Measurements from ENCODE around the gene ZNF281. TPM values are rescaled to one million over a fixed set of nuclear protein-coding genes. Genes with fewer than 3 reads are reported as not detected.

Gene ZNF281
- 10 to 100 TPM; 37.2 to 50.7 (median 43.9) TPM for total RNA-seq (2021; fragmentation: NEBNext Ultra II Directional; extraction: Animal tissue kit (Norgen Biotek cat#: 25700))
- long read RNA-seq, full-length matches to known transcripts = 20 of 42 reads
- long read RNA-seq, partial matches to known transcripts = 0 of 42 reads
- long read RNA-seq, other reads (novel, unspliced or antisense) = 22 of 42 reads

GRCh38 chr1:200409761-200410565, at the start of gene ZNF281:
Gene ZNF281, minus strand, starts transcription at chr1:200410036. Its CDS starts 331 bp downstream, at chr1:200409705.
- Mint-ChIP-seq H3K4me1 (ENCODE audit: low read depth) (peaks cover 77% of the 10 kb centered on the region), H3K27ac (peak within 1 kb of the TSS; percentile 92), H3K27me3 (ENCODE audit: insufficient read depth) (peaks cover 2% of the 10 kb centered on the region), H3K36me3 (ENCODE audit: low read depth) (peaks cover 43% of the 10 kb centered on the region), H3K4me3 (peak within 1 kb of the TSS; percentile 92), H3K9me3 (peaks cover 35% of the 10 kb centered on the region)
- peak; percentile 91 for DNase-seq
- no peak for TF ChIP-seq CTCF (IDR thresholded peaks at IDR 0.05)

- Mint-ChIP-seq H3K36me3 (ENCODE audit: low read depth) (no peaks in the 10 kb centered on the region), H3K4me1 (ENCODE audit: low read depth) (peaks cover 4% of the 10 kb centered on the region), H3K27me3 (ENCODE audit: insufficient read depth) (no peaks in the 10 kb centered on the region), H3K9me3 (no peaks in the 10 kb centered on the region), H3K27ac (no peak overlapping the region), H3K4me3 (no peak overlapping the region)
- DNase-seq = no peak
- no peak for TF ChIP-seq CTCF (IDR thresholded peaks at IDR 0.05)
These were observed 48.9 kb upstream of the ZNF281 start for GRCh38 chr1:200458780-200459179.

- no peak overlapping the region for H3K27ac Mint-ChIP-seq
- no peaks in the 10 kb centered on the region for H3K36me3 Mint-ChIP-seq (ENCODE audit: low read depth)
- no peak for TF ChIP-seq CTCF (IDR thresholded peaks at IDR 0.05)
- H3K27me3 Mint-ChIP-seq (ENCODE audit: insufficient read depth) = no peaks in the 10 kb centered on the region
- H3K4me1 Mint-ChIP-seq (ENCODE audit: low read depth) = peaks cover 13% of the 10 kb centered on the region
- no peaks in the 10 kb centered on the region for H3K9me3 Mint-ChIP-seq
- no peak for DNase-seq
- H3K4me3 Mint-ChIP-seq = no peak overlapping the region
These were observed 48.0 kb upstream of the ZNF281 start for GRCh38 chr1:200457810-200458209.

GRCh38 chr1:200454425-200454824, 44.6 kb upstream of the ZNF281 start:
- Mint-ChIP-seq H3K4me1 (ENCODE audit: low read depth) (peaks cover 15% of the 10 kb centered on the region), H3K9me3 (no peaks in the 10 kb centered on the region), H3K4me3 (no peak overlapping the region), H3K36me3 (ENCODE audit: low read depth) (no peaks in the 10 kb centered on the region), H3K27ac (no peak overlapping the region; the same call in 1 of the 2 replicates), H3K27me3 (ENCODE audit: insufficient read depth) (no peaks in the 10 kb centered on the region)
- TF ChIP-seq CTCF (IDR thresholded peaks at IDR 0.05) = no peak
- DNase-seq = no peak

- H3K27me3 Mint-ChIP-seq (ENCODE audit: insufficient read depth) = no peaks in the 10 kb centered on the region
- DNase-seq = peak; percentile 19
- peaks cover 15% of the 10 kb centered on the region for H3K4me1 Mint-ChIP-seq (ENCODE audit: low read depth)
- peak overlapping the region; percentile 74 for H3K27ac Mint-ChIP-seq
- TF ChIP-seq CTCF (IDR thresholded peaks at IDR 0.05) = no peak
- H3K9me3 Mint-ChIP-seq = no peaks in the 10 kb centered on the region
- peak overlapping the region; percentile 72 for H3K4me3 Mint-ChIP-seq
- H3K36me3 Mint-ChIP-seq (ENCODE audit: low read depth) = no peaks in the 10 kb centered on the region
These were observed 43.7 kb upstream of the ZNF281 start for GRCh38 chr1:200453553-200453905.
